DOHH2 (cell line): Measurements from ENCODE around the gene FRS3.

ENCODE experiments used
- EZH2phosphoT487 ChIP-seq: fragments of 200-600 bp; sonication (generic); IDR thresholded peaks from 2 replicates; pipeline ENCODE4 v1.6.1; 2017; ENCODE audit warnings: borderline replicate concordance, mild to moderate bottlenecking, antibody characterized with exemption, low read length, moderate library complexity, mixed read lengths
- TF ChIP-seq, protein P1 (sequence below): fragments of 200-600 bp; sonication (generic); IDR thresholded peaks from one replicate; pipeline ENCODE4 v1.5.1; 2014; ENCODE audit warnings: antibody characterized with exemption, mild to moderate bottlenecking, low read depth, low read length; ENCODE audit not compliant: poor library complexity, severe bottlenecking

DNA sequence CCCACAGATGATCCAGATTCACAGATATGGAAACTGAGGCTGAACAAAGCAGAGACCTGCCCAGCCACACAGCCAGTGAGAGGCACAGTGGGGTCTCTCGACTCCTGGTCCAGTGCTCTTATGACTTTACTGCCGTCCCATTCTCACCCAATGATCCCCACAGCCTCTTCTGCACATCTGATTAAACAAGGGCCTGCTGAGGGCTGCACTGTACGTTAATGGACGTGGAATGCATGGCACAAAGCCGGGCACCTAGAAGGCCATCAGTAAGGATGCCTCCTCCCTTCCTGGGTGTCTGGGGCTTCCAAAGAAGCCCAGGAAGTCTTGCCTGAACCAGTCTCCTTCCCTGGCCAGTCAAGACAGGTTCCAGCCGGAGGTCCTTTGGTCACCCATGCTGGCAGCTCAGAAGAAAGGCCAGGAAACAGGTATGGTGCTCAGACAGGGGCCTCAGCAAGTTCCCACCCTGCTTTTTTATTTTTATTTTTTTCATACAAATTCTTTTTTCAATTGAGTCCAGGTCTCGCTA lies 48.1 kb downstream of the FRS3 start:
- no peak for TF ChIP-seq EZH2phosphoT487
- TF ChIP-seq, protein P1, sequence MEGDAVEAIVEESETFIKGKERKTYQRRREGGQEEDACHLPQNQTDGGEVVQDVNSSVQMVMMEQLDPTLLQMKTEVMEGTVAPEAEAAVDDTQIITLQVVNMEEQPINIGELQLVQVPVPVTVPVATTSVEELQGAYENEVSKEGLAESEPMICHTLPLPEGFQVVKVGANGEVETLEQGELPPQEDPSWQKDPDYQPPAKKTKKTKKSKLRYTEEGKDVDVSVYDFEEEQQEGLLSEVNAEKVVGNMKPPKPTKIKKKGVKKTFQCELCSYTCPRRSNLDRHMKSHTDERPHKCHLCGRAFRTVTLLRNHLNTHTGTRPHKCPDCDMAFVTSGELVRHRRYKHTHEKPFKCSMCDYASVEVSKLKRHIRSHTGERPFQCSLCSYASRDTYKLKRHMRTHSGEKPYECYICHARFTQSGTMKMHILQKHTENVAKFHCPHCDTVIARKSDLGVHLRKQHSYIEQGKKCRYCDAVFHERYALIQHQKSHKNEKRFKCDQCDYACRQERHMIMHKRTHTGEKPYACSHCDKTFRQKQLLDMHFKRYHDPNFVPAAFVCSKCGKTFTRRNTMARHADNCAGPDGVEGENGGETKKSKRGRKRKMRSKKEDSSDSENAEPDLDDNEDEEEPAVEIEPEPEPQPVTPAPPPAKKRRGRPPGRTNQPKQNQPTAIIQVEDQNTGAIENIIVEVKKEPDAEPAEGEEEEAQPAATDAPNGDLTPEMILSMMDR = no peak
